Heart right ventricle (tissue), 16 donors: ENCODE results near the gene SLC27A2. TPM values are rescaled to one million over a fixed set of nuclear protein-coding genes. Genes with fewer than 3 reads are reported as not detected.
A peak's percentile ranks its signal among the peaks of the same experiment; 100 is the strongest.

Experiments used
- ATAC-seq, 8 donors: fragments of 200-7000 bp; cut with Tn5 transposase; one replicate each; pipeline ENCODE4 v1.9.1; 2020; ENCODE audit warnings: mild to moderate bottlenecking in 8 of 8, moderate library complexity in 8 of 8, moderate number of reproducible peaks in 1 of 8
- DNase-seq, 2 donors: peaks; one replicate each; pipeline ENCODE4 v3.0.0-alpha.2; 2020
- H3K27ac ChIP-seq, 10 donors: fragments of 200-600 bp; sonication (generic) in 2 of 10; one replicate each; pipeline versions ENCODE4 v1.5.0 to v1.8.0; 2020 to 2022; ENCODE audit warnings: mild to moderate bottlenecking in 3 of 10
- H3K27me3 ChIP-seq, 7 donors: fragments of 200-600 bp; one replicate each; pipeline ENCODE4 v1.8.0; 2021 to 2022; ENCODE audit warnings: mild to moderate bottlenecking in 2 of 7
- H3K36me3 ChIP-seq, 9 donors: fragments of 200-600 bp; sonication (generic) in 1 of 9; one replicate each; pipeline versions ENCODE4 v1.5.0 to v1.8.0; 2020 to 2022; ENCODE audit warnings: mild to moderate bottlenecking in 2 of 9
- H3K4me1 ChIP-seq, 9 donors: fragments of 200-600 bp; sonication (generic) in 1 of 9; one replicate each; pipeline versions ENCODE4 v1.5.0 to v1.8.0; 2020 to 2022; ENCODE audit warnings: mild to moderate bottlenecking in 4 of 9
- H3K4me3 ChIP-seq, 10 donors: fragments of 200-600 bp; sonication (generic) in 2 of 10; one replicate each; pipeline versions ENCODE4 v1.5.0 to v1.8.0; 2020 to 2022; ENCODE audit warnings: mild to moderate bottlenecking in 7 of 10, moderate library complexity in 2 of 10
- H3K9me3 ChIP-seq, 11 donors: fragments of 200-600 bp in 10 of 11; sonication (generic) in 2 of 11; one replicate each; pipeline versions ENCODE4 v1.5.0 to v1.8.0; 2013 to 2022; ENCODE audit warnings: mild to moderate bottlenecking in 2 of 11, control low read depth in 1 of 11, moderate library complexity in 1 of 11
- WGBS, 2 donors: extraction: QIAGEN DNeasy Blood & Tissue Kit; methylation state at CpG; one replicate each; pipeline ENCODE4 v1.1.7; 2013; ENCODE audit warnings: inconsistent platforms in 1 of 2; 5-methylcytosine and 5-hydroxymethylcytosine counted together
- intact Hi-C, 10 donors: fragments of 100-400 bp; cut with DNase I; formaldehyde crosslinking; loops; one replicate each; pipeline versions ENCODE4 v1.11.1 to v1.14.2; 2022
- polyA plus RNA-seq, 2 donors: library from polyadenylated mRNA; stranded (reverse); fragments of 200-250 nt; gene quantifications; one replicate each; pipeline ENCODE4 v1.2.3, GENCODE V29; 2013
- total RNA-seq, 10 donors: library from RNA; stranded (reverse); fragmentation: NEBNext Ultra II Directional in 3 of 10; extraction: Animal tissue kit (Norgen Biotek cat#: 25700) in 3 of 10; gene quantifications; one replicate each; pipeline versions ENCODE4 v1.2.1 to v1.2.4, GENCODE V29; 2021 to 2023
- TF ChIP-seq, protein P1 (sequence below), 9 donors: fragments of 200-600 bp; sonication (generic) in 2 of 9; IDR thresholded peaks; one replicate each; pipeline versions ENCODE4 v1.5.0 to v1.8.0; 2021 to 2022; ENCODE audit warnings: antibody characterized with exemption in 9 of 9, mild to moderate bottlenecking in 5 of 9, moderate library complexity in 1 of 9
- donor health status: Arrhythmogenic right ventricular cardiomyopathy.
- donor health status: ischemic (EF 13 %, LVEDD 7.1; RV severe dilation, severe dysfunction).
- donor health status: healthy with polysubstance abuse.
- donor health status: DM: no; HTN: yes; CAD: no.
- donor health status: DM: no; HTN: no; CAD: no.
- donor health status: ischemic (EF 25% LVEDD 6.9; RV normal size, moderate dysfunction).
- donor health status: ischemic (EF 25% LVEDD 5.7; RV mildly dilated, moderate dysfunction).
- donor health status: healthy.
- donor health status: DM: yes; HTN: yes; CAD: no.
- donor health status: Ischemic cardiomyopathy.
- donor health status: ischemic (EF 35%, LVEDD 5.7; RV mildly dilated, moderate dysfunction).
- donor health status: nonischemic (EF 11% LVEDD 7.7; RV severe dilation, severe dysfunction).
- donor health status: DM: yes; HTN: yes; CAD: no.
- donor health status: PGD.
- donor health status: ischemic (EF 29% LVEDD 5.4; RV normal size, mild dysfunction).
- donor health status: nonischemic (EF 23%, LVEDD 6.1; RV moderate dilation, normal function).

SLC27A2 gene
- total and polyA plus RNA-seq, 12 donors: 0.32 TPM; not detected in 11

DNA sequence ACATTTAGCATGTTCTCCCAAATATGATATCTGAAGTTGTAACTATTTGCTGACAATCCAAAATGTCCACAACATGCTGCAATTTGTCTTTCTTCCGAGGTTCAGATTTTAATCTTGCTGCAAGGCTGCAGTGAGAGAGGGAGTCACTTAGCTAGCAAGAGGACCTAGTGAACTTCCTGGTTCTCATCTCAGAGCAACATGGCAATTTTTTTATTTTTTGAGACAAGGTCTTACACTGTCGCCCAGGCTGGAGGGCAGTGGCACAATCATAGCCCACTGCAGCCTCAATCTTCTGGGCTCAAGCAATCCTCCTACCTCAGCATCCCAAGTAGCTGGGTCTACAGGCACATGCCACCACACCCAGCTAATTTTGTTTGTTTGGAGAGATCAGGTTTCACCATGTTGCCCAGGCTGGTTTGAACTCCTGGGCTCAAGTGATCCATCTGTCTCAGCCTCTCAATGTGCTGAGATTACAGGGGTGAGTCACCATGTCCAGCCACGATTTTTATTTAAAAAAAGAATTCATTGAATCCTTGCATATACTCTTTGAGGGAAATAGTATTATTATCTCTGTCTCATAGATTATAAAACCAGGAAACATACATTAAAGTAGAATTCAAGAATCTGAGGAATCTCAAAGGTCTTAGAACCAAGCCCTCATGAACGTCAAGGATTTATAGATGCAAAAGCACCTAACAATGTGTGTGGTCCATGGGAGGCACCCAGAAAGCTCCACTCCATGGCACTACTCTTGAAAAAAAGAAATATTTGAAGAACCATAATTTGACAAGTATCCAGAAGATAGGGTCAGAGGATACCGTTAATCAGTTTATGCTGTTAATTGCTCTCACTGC is 74.4 kb downstream of the SLC27A2 start:
- WGBS, 2 donors: 53 to 62% methylated on average over 5 of the region's 5 CpGs
- H3K4me3 ChIP-seq: no peak overlapping the region
- TF ChIP-seq, protein P1, sequence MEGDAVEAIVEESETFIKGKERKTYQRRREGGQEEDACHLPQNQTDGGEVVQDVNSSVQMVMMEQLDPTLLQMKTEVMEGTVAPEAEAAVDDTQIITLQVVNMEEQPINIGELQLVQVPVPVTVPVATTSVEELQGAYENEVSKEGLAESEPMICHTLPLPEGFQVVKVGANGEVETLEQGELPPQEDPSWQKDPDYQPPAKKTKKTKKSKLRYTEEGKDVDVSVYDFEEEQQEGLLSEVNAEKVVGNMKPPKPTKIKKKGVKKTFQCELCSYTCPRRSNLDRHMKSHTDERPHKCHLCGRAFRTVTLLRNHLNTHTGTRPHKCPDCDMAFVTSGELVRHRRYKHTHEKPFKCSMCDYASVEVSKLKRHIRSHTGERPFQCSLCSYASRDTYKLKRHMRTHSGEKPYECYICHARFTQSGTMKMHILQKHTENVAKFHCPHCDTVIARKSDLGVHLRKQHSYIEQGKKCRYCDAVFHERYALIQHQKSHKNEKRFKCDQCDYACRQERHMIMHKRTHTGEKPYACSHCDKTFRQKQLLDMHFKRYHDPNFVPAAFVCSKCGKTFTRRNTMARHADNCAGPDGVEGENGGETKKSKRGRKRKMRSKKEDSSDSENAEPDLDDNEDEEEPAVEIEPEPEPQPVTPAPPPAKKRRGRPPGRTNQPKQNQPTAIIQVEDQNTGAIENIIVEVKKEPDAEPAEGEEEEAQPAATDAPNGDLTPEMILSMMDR (IDR thresholded peaks at IDR 0.05): no peak
- ATAC-seq: no peak
- no peaks in the 10 kb centered on the region for H3K36me3 ChIP-seq
- H3K4me1 ChIP-seq: peaks cover 0 to 29% (median 0%) of the 10 kb centered on the region in 9 donors
- H3K27ac ChIP-seq: no peak overlapping the region
- DNase-seq: no peak
- no peaks in the 10 kb centered on the region for H3K9me3 ChIP-seq
- intact Hi-C loops: loop anchor here in 1 of 10 donors (10.0 kb wide), 1 partner anchor 58 kb away; no protein-coding TSS in a partner anchor
- H3K27me3 ChIP-seq: peaks cover 0 to 8% (median under 1%) of the 10 kb centered on the region in 7 donors

DNA sequence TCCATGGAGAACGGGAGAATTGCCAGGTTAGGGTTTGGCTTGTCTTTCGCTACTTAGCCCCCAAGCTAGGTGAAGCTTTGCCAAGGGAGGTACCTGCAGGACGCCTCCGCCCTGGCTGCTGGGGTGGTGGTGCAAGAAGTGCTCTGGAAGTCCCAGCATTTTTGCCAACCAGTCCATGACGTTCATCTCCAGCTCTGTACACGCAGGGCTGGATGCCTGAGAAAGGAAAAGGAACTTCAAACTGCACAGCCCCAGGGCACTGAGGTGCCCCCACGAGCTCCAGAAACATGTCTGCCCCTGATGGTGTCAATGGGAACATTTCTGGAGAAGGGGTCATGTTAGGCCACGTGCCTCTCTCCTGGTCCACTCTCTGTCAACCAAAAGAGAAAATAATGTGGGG is 75.3 kb downstream of the SLC27A2 start:
- H3K27me3 ChIP-seq: peaks cover 0 to 8% (median 0%) of the 10 kb centered on the region in 7 donors
- TF ChIP-seq, protein P1 (IDR thresholded peaks at IDR 0.05): no peak
- H3K4me1 ChIP-seq: peaks cover 0 to 31% (median 0%) of the 10 kb centered on the region in 9 donors
- no peaks in the 10 kb centered on the region for H3K36me3 ChIP-seq
- intact Hi-C loops: loop anchor here in 1 of 10 donors (10.0 kb wide), 1 partner anchor 57 kb away; no protein-coding TSS in a partner anchor
- no peak overlapping the region for H3K27ac ChIP-seq
- 82 to 87% methylated on average over 8 of the region's 8 CpGs for WGBS, 2 donors
- DNase-seq (no peak), ATAC-seq (no peak)
- no peaks in the 10 kb centered on the region for H3K9me3 ChIP-seq
- no peak overlapping the region for H3K4me3 ChIP-seq

DNA sequence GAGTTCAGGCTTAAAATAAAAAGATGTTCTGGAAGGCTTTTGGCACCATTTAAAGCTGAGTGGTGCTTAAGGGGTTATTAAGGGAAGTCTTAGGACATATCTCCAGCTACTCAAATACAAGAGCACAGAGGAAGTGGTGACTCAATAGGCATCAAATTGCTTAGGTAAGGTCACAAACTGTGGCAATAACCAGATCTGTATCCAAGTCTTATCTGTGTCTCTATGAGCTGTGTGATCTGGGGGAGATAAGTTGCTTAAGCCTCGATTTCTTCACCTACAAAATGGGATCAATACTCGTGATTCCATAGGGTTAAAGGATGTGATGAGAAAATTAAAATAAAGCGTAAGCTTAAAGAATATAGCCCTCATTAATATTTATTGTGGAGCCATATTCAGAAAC is 75.9 kb downstream of the SLC27A2 start:
- no peaks in the 10 kb centered on the region for H3K9me3 ChIP-seq
- H3K4me1 ChIP-seq: peaks cover 0 to 34% (median 0%) of the 10 kb centered on the region in 9 donors
- peaks cover 0 to 9% (median 0%) of the 10 kb centered on the region in 7 donors for H3K27me3 ChIP-seq
- H3K4me3 ChIP-seq: no peak overlapping the region
- intact Hi-C loops: loop anchor here in 1 of 10 donors (10.0 kb wide), 1 partner anchor 57 kb away; no protein-coding TSS in a partner anchor
- 73 to 86% methylated on average over 3 of the region's 3 CpGs for WGBS, 2 donors
- TF ChIP-seq, protein P1 (IDR thresholded peaks at IDR 0.05): no peak
- ATAC-seq (peak in 1 of 8 donors; percentile 37), DNase-seq (no peak)
- H3K36me3 ChIP-seq: no peaks in the 10 kb centered on the region
- no peak overlapping the region for H3K27ac ChIP-seq

DNA sequence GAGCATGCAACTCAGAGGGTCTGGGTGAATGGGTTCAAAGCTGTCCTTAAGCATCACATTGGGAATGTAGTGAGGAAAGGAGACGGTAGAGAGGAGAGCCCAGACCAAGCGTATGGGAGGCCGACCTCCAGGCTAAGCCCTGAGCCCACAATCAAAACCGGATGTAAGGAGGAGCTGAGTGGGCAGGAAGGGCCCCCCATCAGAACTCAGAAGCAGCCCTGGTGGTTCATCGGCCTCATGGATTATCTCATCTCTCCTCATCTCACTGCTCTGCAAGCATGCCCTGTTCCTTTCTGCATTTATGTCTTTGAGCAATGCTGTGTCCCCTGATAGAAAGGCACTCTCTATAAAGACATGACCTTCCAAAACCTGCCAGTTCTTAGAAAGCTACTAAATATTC is 77.3 kb downstream of the SLC27A2 start:
- TF ChIP-seq, protein P1 (IDR thresholded peaks at IDR 0.05): no peak
- Histone ChIP-seq H3K9me3 (no peaks in the 10 kb centered on the region), H3K36me3 (no peaks in the 10 kb centered on the region), H3K4me3 (no peak overlapping the region), H3K27ac (no peak overlapping the region), H3K4me1 (peaks cover 0 to 34% (median 0%) of the 10 kb centered on the region in 9 donors), H3K27me3 (peaks cover 0 to 17% (median 0%) of the 10 kb centered on the region in 7 donors)
- no peak for DNase-seq
- intact Hi-C loops: loop anchor here in 1 of 10 donors (10.0 kb wide), 1 partner anchor 56 kb away; no protein-coding TSS in a partner anchor
- 75 to 77% methylated on average over 5 of the region's 5 CpGs for WGBS, 2 donors
- no peak for ATAC-seq
